Hippocampal formation (tissue), 2 donors: Measurements from ENCODE around the gene GPX3.

Experiments
- DNase-seq, 2 donors: peaks; one replicate each; lab custom pipeline; 2025; lab: John Stamatoyannopoulos, UW

Gene GPX3

GRCh38 chr5:151014680-151015343, 5.6 kb upstream of the GPX3 start:
- no peak for DNase-seq

GRCh38 chr5:151015974-151016587, 4.3 kb upstream of the GPX3 start:
- no peak for DNase-seq

DNA sequence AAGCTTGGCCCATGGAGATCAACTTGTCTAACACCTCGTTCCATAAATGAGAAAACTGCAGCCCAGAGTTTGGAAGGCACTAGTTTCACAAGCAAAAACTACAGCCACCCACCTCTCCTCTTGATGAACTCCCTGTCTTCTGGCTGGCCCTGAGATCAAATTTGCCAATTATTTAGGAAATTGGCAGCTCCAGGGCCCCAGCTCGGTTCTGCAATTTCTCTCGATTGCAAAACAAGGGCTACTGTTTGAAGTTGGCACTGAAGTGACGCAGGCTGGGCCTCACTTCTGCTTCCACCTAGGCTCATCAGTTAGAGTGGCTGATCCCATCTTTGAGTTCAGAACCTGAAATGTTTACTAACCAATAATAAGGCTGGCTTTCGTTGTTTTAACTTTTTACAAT, 3.7 kb upstream of the GPX3 start:
- DNase-seq, result no peak

DNA sequence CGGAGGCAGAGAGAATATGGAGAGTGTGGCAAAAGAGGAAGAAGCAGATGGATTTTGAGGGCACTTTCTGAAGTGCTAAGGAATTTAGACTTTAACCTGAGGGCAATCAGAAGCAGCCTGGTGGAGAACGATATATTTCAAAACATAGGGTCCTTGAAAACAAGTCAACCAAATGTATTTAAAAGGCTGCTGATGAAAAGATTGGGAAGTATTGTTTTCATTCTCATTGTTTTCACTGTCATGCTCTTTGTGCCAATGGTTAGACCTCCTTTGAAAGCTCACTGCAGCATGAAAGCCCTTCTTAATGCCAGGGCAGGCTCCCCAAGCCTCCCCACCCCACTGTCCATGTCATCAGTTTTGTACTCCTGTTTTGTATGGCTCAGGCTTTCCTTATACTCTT, 2.5 kb upstream of the GPX3 start:
- DNase-seq, result no peak

- DNase-seq, result no peak
These were observed 1.5 kb upstream of the GPX3 start for GRCh38 chr5:151018846-151019245.

DNA sequence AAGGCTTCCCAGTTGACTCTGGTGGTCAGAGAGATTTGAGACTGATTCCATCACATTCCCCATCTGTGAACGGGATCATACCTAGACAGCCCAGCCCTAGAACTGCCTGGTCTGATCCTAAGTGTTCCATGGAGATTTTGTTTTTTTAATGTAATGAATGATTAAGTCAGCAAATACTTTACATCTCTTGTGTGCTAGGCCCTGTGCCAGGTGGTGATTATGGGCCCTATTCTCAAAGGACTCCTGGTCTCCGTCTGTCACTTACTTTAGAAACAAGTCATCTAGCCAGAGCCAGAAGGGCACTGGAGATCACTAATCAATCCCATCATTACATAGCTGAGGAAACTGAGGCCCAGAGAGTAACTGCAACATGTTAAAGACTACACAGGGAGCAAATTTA, 1.1 kb upstream of the GPX3 start:
- DNase-seq, result no peak

DNA sequence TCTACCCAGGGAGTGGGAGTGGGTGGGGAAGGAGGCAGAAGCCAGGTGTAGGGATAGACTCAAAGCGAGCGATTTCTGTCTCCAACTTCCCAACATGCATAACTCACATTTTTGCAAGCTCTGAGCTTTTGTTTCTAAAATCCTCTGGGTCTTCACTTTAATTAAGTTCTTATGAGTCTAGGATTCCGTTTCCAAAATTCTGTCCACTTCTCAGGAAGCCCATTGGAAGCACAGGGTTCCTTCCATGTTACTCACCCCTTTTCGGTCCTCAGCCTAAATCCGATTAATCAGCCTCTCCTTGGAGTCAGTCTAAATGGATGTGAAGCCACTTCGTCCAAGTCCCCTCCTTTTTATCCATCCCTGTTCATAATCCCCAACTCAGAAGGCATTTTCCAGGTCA, 1.4 kb downstream of the GPX3 start:
- no peak for DNase-seq

DNA sequence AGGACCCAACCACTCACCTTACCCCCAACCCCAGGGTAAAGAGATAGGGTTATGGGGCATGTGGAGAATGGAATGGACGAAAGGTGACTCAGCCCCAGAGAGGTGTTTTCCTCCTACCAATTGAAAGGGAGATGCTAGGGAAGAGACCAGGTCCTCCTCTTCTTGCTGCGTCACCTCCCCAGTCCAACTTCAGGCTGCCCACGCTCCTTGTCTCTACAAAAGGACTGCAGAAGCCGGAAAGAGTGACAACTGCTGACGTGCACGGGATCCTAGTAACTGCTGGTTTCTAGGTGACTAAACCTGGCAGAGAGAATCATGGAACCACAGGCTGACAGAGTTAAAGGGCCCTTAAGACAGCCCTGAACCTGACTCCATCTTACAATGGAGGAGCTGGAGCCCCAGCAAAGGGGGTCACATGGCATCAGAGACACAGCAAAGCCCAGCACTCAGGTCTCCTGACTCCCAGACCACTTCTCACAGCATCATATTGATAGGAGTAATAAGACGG, 2.2 kb downstream of the GPX3 start:
- DNase-seq, result no peak

DNA sequence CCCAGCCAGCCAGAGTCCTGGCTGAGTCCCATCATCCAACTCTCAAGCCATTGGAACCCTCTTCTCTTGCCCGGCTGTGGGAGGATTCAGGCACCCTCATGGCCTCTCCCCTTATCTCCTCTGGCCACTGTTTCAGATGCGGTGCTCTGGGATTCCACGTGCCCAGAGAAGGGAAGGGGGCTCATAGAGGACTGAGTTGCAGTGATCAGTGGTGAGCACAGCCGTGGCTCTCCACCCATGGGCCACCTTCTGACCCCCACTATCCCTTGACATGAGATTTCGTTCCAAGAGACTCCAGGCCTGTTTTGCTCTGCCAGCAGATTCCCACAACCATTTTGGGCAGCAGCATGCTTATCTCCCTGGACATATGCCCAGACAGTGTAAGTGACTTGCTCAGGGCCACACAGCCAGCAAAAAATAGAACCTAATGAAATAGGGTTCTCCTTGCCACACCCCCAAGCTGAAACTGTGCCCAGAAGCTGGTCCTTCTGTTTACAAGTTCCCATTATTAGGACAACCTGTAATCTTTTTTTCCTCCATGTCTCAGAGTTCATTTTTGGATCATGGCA, 2.7 kb downstream of the GPX3 start:
- no peak for DNase-seq

- no peak for DNase-seq
These were observed 3.3 kb downstream of the GPX3 start for GRCh38 chr5:151023651-151024050.

DNA sequence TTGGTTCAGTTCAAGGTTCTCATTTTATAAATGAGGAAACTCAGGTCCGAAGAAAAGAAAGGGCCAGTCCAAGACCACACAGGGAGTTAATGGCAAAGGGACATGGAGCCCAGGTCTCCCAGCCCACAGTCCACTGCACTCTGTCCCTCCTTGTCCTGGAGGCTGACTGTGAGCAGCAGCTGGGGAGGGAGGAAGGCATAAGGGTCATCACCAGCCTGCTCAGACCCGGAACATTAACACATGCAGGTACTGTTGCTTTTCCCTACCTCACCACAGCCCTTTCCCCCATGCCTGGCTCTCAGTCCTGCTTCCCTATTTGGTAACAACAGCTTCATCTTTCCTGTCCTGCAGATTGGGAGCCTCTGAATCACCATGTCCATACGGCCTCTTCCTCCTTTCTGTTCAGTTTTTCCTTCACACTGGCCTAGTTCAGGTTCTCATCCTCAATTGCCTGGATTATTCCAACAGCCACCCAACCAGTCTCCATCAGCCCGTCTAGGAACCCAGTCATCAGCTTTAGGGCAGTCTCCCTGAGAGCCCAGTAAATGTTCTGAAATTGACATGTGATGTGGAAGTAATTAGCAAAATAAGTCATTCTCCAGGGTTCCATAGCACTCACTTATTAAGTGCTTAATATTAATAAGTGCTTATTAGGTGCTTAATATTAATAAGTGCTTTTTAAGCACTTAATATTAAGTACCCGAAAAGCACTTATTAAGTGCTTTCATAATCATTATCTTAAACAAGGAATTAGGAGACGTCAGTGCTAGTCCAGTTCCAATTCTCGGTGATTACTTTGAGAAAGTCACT, 4.3 kb downstream of the GPX3 start:
- DNase-seq, result no peak

DNA sequence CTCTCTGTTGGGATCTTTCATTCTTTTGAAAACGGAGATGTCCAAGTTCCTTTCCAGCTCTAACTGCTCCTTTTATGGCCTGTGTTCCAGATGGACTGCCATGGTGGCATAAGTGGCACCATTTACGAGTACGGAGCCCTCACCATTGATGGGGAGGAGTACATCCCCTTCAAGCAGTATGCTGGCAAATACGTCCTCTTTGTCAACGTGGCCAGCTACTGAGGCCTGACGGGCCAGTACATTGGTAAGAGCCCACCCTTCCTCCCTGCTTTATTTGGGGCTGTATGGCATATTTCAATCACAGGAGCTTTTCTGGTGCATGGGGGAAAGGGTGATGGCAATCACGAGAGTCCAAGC, 4.8 kb downstream of the GPX3 start:
- no peak for DNase-seq

DNA sequence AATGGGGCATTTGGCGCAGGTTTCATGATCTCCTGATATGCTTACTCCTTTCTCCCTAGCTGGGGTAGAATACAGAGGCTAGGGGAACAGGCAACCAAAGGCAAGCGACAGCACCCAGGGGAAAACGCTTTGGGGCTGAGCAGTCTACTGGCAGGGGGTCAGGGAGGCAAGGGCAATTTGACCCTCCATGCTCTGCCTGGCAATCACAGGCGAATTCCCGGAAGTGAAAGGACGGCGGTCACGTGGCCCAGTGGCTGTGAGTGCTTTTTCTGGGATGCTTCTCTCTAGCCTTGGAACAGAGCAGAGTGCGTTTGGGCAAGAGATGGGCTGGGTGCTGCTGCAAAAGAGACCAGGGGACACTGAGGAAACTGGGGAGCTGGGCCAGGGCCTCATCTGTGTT, 5.7 kb downstream of the GPX3 start:
- no peak for DNase-seq

- DNase-seq, result no peak
These were observed 6.3 kb downstream of the GPX3 start for GRCh38 chr5:151026679-151027078.

DNA sequence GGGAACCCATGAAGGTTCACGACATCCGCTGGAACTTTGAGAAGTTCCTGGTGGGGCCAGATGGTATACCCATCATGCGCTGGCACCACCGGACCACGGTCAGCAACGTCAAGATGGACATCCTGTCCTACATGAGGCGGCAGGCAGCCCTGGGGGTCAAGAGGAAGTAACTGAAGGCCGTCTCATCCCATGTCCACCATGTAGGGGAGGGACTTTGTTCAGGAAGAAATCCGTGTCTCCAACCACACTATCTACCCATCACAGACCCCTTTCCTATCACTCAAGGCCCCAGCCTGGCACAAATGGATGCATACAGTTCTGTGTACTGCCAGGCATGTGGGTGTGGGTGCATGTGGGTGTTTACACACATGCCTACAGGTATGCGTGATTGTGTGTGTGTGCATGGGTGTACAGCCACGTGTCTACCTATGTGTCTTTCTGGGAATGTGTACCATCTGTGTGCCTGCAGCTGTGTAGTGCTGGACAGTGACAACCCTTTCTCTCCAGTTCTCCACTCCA, 7.6 kb downstream of the GPX3 start:
- DNase-seq, result no peak

- no peak for DNase-seq
These were observed 8.3 kb downstream of the GPX3 start for GRCh38 chr5:151028717-151029116.

- no peak for DNase-seq
These were observed 9.0 kb downstream of the GPX3 start for GRCh38 chr5:151029179-151030055.

- DNase-seq, result no peak
These were observed 9.6 kb downstream of the GPX3 start for GRCh38 chr5:151030056-151030336.

DNA sequence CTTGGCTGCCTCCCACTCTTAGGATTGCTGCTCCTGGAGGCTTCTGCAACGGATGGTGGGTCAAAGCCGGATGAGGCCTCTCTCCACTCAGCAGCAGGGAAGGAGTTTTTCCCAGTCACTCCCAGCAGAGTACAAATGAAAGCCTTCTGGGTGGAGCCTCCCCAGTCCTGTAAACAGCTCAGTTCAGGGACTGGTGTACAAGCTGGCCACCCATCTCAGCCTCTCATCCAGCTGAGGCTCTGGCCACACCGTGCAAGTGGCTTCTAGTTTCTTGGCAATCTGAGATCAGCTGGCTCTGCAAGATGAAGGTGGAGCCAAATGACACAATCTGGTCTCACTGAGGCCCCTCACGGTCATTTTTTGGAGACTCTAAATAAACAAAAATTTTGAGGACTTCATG, 10.0 kb downstream of the GPX3 start:
- DNase-seq, result no peak

- DNase-seq, result no peak
These were observed 11.2 kb downstream of the GPX3 start for GRCh38 chr5:151031554-151031953.

- no peak for DNase-seq
These were observed 13.0 kb downstream of the GPX3 start for GRCh38 chr5:151033217-151033934.
